LNCAP (cell line): Measurements from ENCODE around the gene TROAP.

ENCODE experiments used
- CTCF ChIP-seq: fragments of 450-650 bp; IDR thresholded peaks from 2 replicates; pipeline ENCODE4 v1.5.1; 2017; ENCODE audit warnings: mild to moderate bottlenecking

Gene TROAP

GRCh38 chr12:49342066-49342913 lies 19.2 kb downstream of the TROAP start:
- peak; percentile 71 for TF ChIP-seq CTCF

- no peak for TF ChIP-seq CTCF
These were observed 20.1 kb downstream of the TROAP start for GRCh38 chr12:49342914-49343731.

GRCh38 chr12:49344486-49345050 lies 21.5 kb downstream of the TROAP start:
- TF ChIP-seq CTCF, result no peak

- TF ChIP-seq CTCF, result no peak
These were observed 22.2 kb downstream of the TROAP start for GRCh38 chr12:49345051-49345824.

GRCh38 chr12:49345825-49346658 lies 23.0 kb downstream of the TROAP start:
- no peak for TF ChIP-seq CTCF

GRCh38 chr12:49346659-49347310 lies 23.7 kb downstream of the TROAP start, which contains the start of gene DNAJC22:
DNAJC22 (plus strand) TSS chr12:49346888; CDS start chr12:49348873, 1,985 bp downstream.
- no peak for TF ChIP-seq CTCF
